HG02571 (cell line): Measurements from ENCODE around the gene EPHA1.
"Not testable (repeated sequence)": the region's sequence is repeated elsewhere in the genome, so short reads cannot be mapped to it uniquely, and the experiment has no call there.

Source experiments
- ATAC-seq: cut with Tn5 transposase; IDR thresholded peaks from one replicate; pipeline ENCODE4 v1.9.1; 2021; ENCODE audit warnings: mild to moderate bottlenecking, moderate library complexity; ENCODE audit not compliant: unreplicated experiment

Gene EPHA1

GRCh38 chr7:143406002-143406357 is 2.7 kb downstream of the EPHA1 start:
- ATAC-seq = no peak

- ATAC-seq = no peak
Measured at GRCh38 chr7:143405173-143406001, 3.3 kb downstream of the EPHA1 start.

- ATAC-seq = not testable (repeated sequence)
Measured at GRCh38 chr7:143402233-143402632, 6.4 kb downstream of the EPHA1 start.

GRCh38 chr7:143401265-143401664 is 7.4 kb downstream of the EPHA1 start:
- no peak for ATAC-seq

GRCh38 chr7:143399642-143400041 is 9.0 kb downstream of the EPHA1 start:
- ATAC-seq = no peak

- ATAC-seq = no peak
Measured at GRCh38 chr7:143399151-143399550, 9.5 kb downstream of the EPHA1 start.

- ATAC-seq = no peak
Measured at GRCh38 chr7:143398616-143399015, 10.0 kb downstream of the EPHA1 start.

GRCh38 chr7:143397710-143398530 is 10.7 kb downstream of the EPHA1 start:
- no peak for ATAC-seq

GRCh38 chr7:143396625-143397556 is 11.8 kb downstream of the EPHA1 start:
- ATAC-seq = no peak

GRCh38 chr7:143396182-143396581 is 12.5 kb downstream of the EPHA1 start:
- ATAC-seq = no peak

GRCh38 chr7:143395187-143396149 is 13.2 kb downstream of the EPHA1 start:
- no peak for ATAC-seq

- ATAC-seq = no peak
Measured at GRCh38 chr7:143394777-143395176, 13.9 kb downstream of the EPHA1 start.

- ATAC-seq = no peak
Measured at GRCh38 chr7:143394068-143394467, 14.6 kb downstream of the EPHA1 start.

- ATAC-seq = no peak
Measured at GRCh38 chr7:143393267-143394041, 15.2 kb downstream of the EPHA1 start.

- no peak for ATAC-seq
Measured at GRCh38 chr7:143392875-143393266, 15.8 kb downstream of the EPHA1 start.

GRCh38 chr7:143392427-143392826 is 16.2 kb downstream of the EPHA1 start:
- not testable (repeated sequence) for ATAC-seq

GRCh38 chr7:143391462-143392404 is 16.9 kb downstream of the EPHA1 start:
- no peak for ATAC-seq

GRCh38 chr7:143390773-143391317 is 17.8 kb downstream of the EPHA1 start:
- ATAC-seq = no peak
